ENCODE measurements around the gene VN1R4. TPM values are rescaled to one million over a fixed set of nuclear protein-coding genes. Genes with fewer than 3 reads are reported as not detected.

The VN1R4 gene
- polyA plus RNA-seq, 3 donors = not detected

Other genes with a start within 250 kb of the VN1R4 start
- under 1 TPM in 2 of 3 donors, not detected in 1; 0.07 to 0.16 TPM for gene ERVV-2, start 223.0 kb downstream of the VN1R4 start, polyA plus RNA-seq (ENCODE audit: insufficient read length in 3 of 3)
- gene ZNF160, start 164.3 kb downstream of the VN1R4 start, polyA plus RNA-seq (ENCODE audit: insufficient read length in 3 of 3) = 10 to 100 TPM; 36.0 to 40.2 (median 38.9) TPM
- 10 to 100 TPM; 23.9 to 28.3 (median 27.0) TPM for gene ZNF415, start 134.8 kb downstream of the VN1R4 start, polyA plus RNA-seq (ENCODE audit: insufficient read length in 3 of 3)
- gene ZNF347, start 108.7 kb downstream of the VN1R4 start, polyA plus RNA-seq (ENCODE audit: insufficient read length in 3 of 3) = 10 to 100 TPM; 10.3 to 11.4 (median 11.0) TPM
- gene ZNF665, start 74.4 kb downstream of the VN1R4 start, polyA plus RNA-seq (ENCODE audit: insufficient read length in 3 of 3) = 10 to 100 TPM in 1 of 3 donors, 1 to 10 TPM in 2; 5.7 to 10.9 (median 9.0) TPM
- 10 to 100 TPM; 51.9 to 53.7 (median 52.7) TPM for gene ZNF677, start 12.8 kb downstream of the VN1R4 start, polyA plus RNA-seq (ENCODE audit: insufficient read length in 3 of 3)
- gene VN1R2, start 9.4 kb downstream of the VN1R4 start, polyA plus RNA-seq (ENCODE audit: insufficient read length in 3 of 3) = under 1 TPM in 1 of 3 donors, not detected in 2; 0.19 TPM
- 10 to 100 TPM in 2 of 3 donors, 1 to 10 TPM in 1; 9.9 to 13.0 (median 11.2) TPM for gene ZNF845, start 66.0 kb upstream of the VN1R4 start, polyA plus RNA-seq (ENCODE audit: insufficient read length in 3 of 3)
- gene ZNF525, start 98.0 kb upstream of the VN1R4 start, polyA plus RNA-seq (ENCODE audit: insufficient read length in 3 of 3) = 10 to 100 TPM; 12.7 to 14.3 (median 12.7) TPM
- gene ZNF765, start 127.4 kb upstream of the VN1R4 start, polyA plus RNA-seq (ENCODE audit: insufficient read length in 3 of 3) = 10 to 100 TPM; 11.5 to 13.5 (median 11.9) TPM
- gene ZNF761, start 164.3 kb upstream of the VN1R4 start, polyA plus RNA-seq (ENCODE audit: insufficient read length in 3 of 3) = 10 to 100 TPM; 13.9 to 16.2 (median 14.9) TPM
- 1 to 10 TPM; 7.6 to 8.5 (median 8.1) TPM for gene ZNF813, start 200.0 kb upstream of the VN1R4 start, polyA plus RNA-seq (ENCODE audit: insufficient read length in 3 of 3)